22Rv1 (cell line): Measurements from ENCODE around the gene NAV2.

ENCODE experiments used
- ZFX ChIP-seq: fragments of 450-650 bp; IDR thresholded peaks from 2 replicates; pipeline ENCODE4 v1.6.1; 2017; ENCODE audit warnings: antibody characterized with exemption, borderline replicate concordance
- TF ChIP-seq, protein P1 (sequence below): fragments of 450-650 bp; IDR thresholded peaks from 2 replicates; pipeline ENCODE4 v1.5.1; 2017; ENCODE audit warnings: mild to moderate bottlenecking

DNA sequence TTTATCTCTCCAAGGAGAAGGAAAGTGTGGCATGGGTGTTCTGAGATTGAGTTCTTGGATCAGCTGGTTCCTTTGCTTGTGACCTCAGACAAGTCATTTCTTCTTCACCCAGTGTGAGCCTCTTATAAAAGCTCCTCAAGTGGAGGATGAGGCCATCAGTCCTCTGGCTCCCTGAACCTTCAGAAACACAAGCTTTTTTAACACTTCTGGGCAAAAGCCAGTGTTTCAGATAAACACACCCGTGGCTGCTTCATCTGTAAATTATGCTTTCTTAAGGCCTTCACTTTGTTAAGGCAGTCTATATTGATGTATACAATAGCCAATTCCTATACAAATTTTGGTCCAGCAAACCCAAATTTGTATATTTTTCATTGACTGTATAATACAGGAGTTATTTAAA, 267.8 kb downstream of the NAV2 start:
- TF ChIP-seq, protein P1, sequence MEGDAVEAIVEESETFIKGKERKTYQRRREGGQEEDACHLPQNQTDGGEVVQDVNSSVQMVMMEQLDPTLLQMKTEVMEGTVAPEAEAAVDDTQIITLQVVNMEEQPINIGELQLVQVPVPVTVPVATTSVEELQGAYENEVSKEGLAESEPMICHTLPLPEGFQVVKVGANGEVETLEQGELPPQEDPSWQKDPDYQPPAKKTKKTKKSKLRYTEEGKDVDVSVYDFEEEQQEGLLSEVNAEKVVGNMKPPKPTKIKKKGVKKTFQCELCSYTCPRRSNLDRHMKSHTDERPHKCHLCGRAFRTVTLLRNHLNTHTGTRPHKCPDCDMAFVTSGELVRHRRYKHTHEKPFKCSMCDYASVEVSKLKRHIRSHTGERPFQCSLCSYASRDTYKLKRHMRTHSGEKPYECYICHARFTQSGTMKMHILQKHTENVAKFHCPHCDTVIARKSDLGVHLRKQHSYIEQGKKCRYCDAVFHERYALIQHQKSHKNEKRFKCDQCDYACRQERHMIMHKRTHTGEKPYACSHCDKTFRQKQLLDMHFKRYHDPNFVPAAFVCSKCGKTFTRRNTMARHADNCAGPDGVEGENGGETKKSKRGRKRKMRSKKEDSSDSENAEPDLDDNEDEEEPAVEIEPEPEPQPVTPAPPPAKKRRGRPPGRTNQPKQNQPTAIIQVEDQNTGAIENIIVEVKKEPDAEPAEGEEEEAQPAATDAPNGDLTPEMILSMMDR, result no peak
- TF ChIP-seq ZFX, result no peak
